22Rv1 (cell line): Measurements from ENCODE around the gene CYBRD1.

Experiments
- CTCF ChIP-seq: fragments of 450-650 bp; IDR thresholded peaks from 2 replicates; pipeline ENCODE4 v1.5.1; 2017; ENCODE audit warnings: mild to moderate bottlenecking
- ZFX ChIP-seq: fragments of 450-650 bp; IDR thresholded peaks from 2 replicates; pipeline ENCODE4 v1.6.1; 2017; ENCODE audit warnings: antibody characterized with exemption, borderline replicate concordance

GRCh38 chr2:171478345-171478744 is 43.9 kb upstream of the CYBRD1 start:
- no peak for TF ChIP-seq ZFX
- no peak for TF ChIP-seq CTCF
